Measurements from ENCODE around the gene RASA3.

DNA sequence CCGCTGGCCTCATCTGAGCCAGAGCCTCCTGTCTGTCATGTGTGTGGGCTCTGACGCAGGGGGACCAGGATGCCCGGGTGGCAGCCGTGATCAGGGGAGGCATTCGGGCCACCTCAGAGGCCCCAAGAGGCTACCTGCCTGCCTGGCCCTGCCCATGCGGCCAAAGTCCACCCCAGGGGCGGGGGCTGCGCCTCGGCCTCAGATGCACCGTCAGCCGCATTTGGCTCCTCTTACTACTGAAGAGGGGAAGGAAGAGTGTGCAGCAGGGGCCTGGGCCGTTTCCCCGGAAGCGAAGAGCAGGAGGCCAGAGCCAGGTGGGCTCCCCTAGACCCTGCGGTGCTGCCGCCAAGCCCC lies 192.5 kb downstream of the RASA3 start:
- TF ChIP-seq, protein P1, sequence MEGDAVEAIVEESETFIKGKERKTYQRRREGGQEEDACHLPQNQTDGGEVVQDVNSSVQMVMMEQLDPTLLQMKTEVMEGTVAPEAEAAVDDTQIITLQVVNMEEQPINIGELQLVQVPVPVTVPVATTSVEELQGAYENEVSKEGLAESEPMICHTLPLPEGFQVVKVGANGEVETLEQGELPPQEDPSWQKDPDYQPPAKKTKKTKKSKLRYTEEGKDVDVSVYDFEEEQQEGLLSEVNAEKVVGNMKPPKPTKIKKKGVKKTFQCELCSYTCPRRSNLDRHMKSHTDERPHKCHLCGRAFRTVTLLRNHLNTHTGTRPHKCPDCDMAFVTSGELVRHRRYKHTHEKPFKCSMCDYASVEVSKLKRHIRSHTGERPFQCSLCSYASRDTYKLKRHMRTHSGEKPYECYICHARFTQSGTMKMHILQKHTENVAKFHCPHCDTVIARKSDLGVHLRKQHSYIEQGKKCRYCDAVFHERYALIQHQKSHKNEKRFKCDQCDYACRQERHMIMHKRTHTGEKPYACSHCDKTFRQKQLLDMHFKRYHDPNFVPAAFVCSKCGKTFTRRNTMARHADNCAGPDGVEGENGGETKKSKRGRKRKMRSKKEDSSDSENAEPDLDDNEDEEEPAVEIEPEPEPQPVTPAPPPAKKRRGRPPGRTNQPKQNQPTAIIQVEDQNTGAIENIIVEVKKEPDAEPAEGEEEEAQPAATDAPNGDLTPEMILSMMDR (IDR thresholded peaks at IDR 0.05) = no peak
- no peak for TF ChIP-seq POLR2A (IDR thresholded peaks at IDR 0.05)
